ENCODE data around the gene CCL3. TPM values are rescaled to one million over a fixed set of nuclear protein-coding genes. Genes with fewer than 3 reads are reported as not detected.

The CCL3 gene
- polyA plus RNA-seq, 1 donor (not counting 4 experiments of a cell fraction or from before 2014, with no cell fraction given) = not detected

GRCh38 chr17:36128411-36128978 lies 38.6 kb upstream of the CCL3 start:
- no peaks in the 10 kb centered on the region for H3K27me3 ChIP-seq (ENCODE audit: control insufficient read depth, extremely low read depth, insufficient read depth, low read length)
- H3K4me2 ChIP-seq (ENCODE audit: control insufficient read depth, extremely low read depth, insufficient read depth, low read depth, low read length) = no peak overlapping the region
- H3K9me1 ChIP-seq (ENCODE audit: control insufficient read depth, extremely low read depth, insufficient read depth, low read length) = no peaks in the 10 kb centered on the region
- peaks cover 3% of the 10 kb centered on the region for H3K9me3 ChIP-seq (ENCODE audit: control insufficient read depth, low read depth, low read length)
- H3K4me3 ChIP-seq (ENCODE audit: control insufficient read depth in 2 of 3, extremely low read depth in 1 of 3, insufficient read depth in 2 of 3, low read depth in 1 of 3, low read length in 3 of 3) = no peak overlapping the region
- no peaks in the 10 kb centered on the region for H3K4me1 ChIP-seq (ENCODE audit: control insufficient read depth, extremely low read depth, insufficient read depth, low read length)
- dilution Hi-C loops (cut with MboI; ENCODE audit: extremely low pct_ligation_motif_present, low sequenced_read_pairs) = loop anchor here (25.0 kb wide), 1 partner anchor 141 kb away; the partner anchor contains the start of genes CCL14 and CCL16
- TF ChIP-seq EZH2 (IDR thresholded peaks at IDR 0.05; ENCODE audit: low read length) (no peak), CTCF (optimal IDR thresholded peaks at IDR 0.05 in 1 of 3, IDR thresholded peaks at IDR 0.05 in 1 of 3, conservative IDR thresholded peaks at IDR 0.05 in 1 of 3; ENCODE audit: extremely low read depth in 1 of 3, insufficient read depth in 2 of 3, low read length in 3 of 3) (no peak)
- no peak overlapping the region for H2AFZ ChIP-seq (ENCODE audit: control insufficient read depth, low read length)
- no peaks in the 10 kb centered on the region for H4K20me1 ChIP-seq (ENCODE audit: control insufficient read depth, extremely low read depth, insufficient read depth, low read length)
- H3K79me2 ChIP-seq (ENCODE audit: control insufficient read depth, insufficient read depth, low read length) = no peaks in the 10 kb centered on the region
- no peaks in the 10 kb centered on the region for H3K36me3 ChIP-seq (ENCODE audit: control insufficient read depth in 2 of 2, extremely low read depth in 1 of 2, insufficient read depth in 2 of 2, low read length in 2 of 2)
- FAIRE-seq (no peak), DNase-seq (ENCODE audit: low read depth, low spot score) (no peak)
- H3K9ac ChIP-seq (ENCODE audit: control insufficient read depth, extremely low read depth, insufficient read depth, low read length) = no peak overlapping the region
- H3K27ac ChIP-seq (ENCODE audit: control insufficient read depth, insufficient read depth, low read length) = no peak overlapping the region

- H3K9me3 ChIP-seq (ENCODE audit: control insufficient read depth, low read depth, low read length) = peaks cover 3% of the 10 kb centered on the region
- no peak for TF ChIP-seq CTCF (optimal IDR thresholded peaks at IDR 0.05 in 1 of 3, IDR thresholded peaks at IDR 0.05 in 1 of 3, conservative IDR thresholded peaks at IDR 0.05 in 1 of 3; ENCODE audit: extremely low read depth in 1 of 3, insufficient read depth in 2 of 3, low read length in 3 of 3)
- TF ChIP-seq EZH2 (IDR thresholded peaks at IDR 0.05; ENCODE audit: low read length) = no peak
- dilution Hi-C loops (cut with MboI; ENCODE audit: extremely low pct_ligation_motif_present, low sequenced_read_pairs) = loop anchor here (25.0 kb wide), 1 partner anchor 141 kb away; the partner anchor contains the start of genes CCL14 and CCL16
- H3K9me1 ChIP-seq (ENCODE audit: control insufficient read depth, extremely low read depth, insufficient read depth, low read length) = no peaks in the 10 kb centered on the region
- H2AFZ ChIP-seq (ENCODE audit: control insufficient read depth, low read length) = no peak overlapping the region
- no peaks in the 10 kb centered on the region for H3K4me1 ChIP-seq (ENCODE audit: control insufficient read depth, extremely low read depth, insufficient read depth, low read length)
- H3K36me3 ChIP-seq (ENCODE audit: control insufficient read depth in 2 of 2, extremely low read depth in 1 of 2, insufficient read depth in 2 of 2, low read length in 2 of 2) = no peaks in the 10 kb centered on the region
- H3K27ac ChIP-seq (ENCODE audit: control insufficient read depth, insufficient read depth, low read length) = no peak overlapping the region
- H3K9ac ChIP-seq (ENCODE audit: control insufficient read depth, extremely low read depth, insufficient read depth, low read length) = no peak overlapping the region
- H4K20me1 ChIP-seq (ENCODE audit: control insufficient read depth, extremely low read depth, insufficient read depth, low read length) = no peaks in the 10 kb centered on the region
- DNase-seq (ENCODE audit: low read depth, low spot score) = no peak
- H3K79me2 ChIP-seq (ENCODE audit: control insufficient read depth, insufficient read depth, low read length) = no peaks in the 10 kb centered on the region
- no peak overlapping the region for H3K4me2 ChIP-seq (ENCODE audit: control insufficient read depth, extremely low read depth, insufficient read depth, low read depth, low read length)
- FAIRE-seq = no peak
- H3K4me3 ChIP-seq (ENCODE audit: control insufficient read depth in 2 of 3, extremely low read depth in 1 of 3, insufficient read depth in 2 of 3, low read depth in 1 of 3, low read length in 3 of 3) = no peak overlapping the region
- no peaks in the 10 kb centered on the region for H3K27me3 ChIP-seq (ENCODE audit: control insufficient read depth, extremely low read depth, insufficient read depth, low read length)
These were observed 38.0 kb upstream of the CCL3 start for GRCh38 chr17:36127911-36128310.

All from keratinocyte (primary cell).